ENCODE results near the gene PTPRN2. TPM values are rescaled to one million over a fixed set of nuclear protein-coding genes. Genes with fewer than 3 reads are reported as not detected.

Gene PTPRN2
- total and polyA plus RNA-seq, 7 donors, result 0.47 to 0.82 (median 0.51) TPM

GRCh38 chr7:158190756-158191155 is 396.9 kb downstream of the PTPRN2 start:
- intact Hi-C loops (cut with DNase I), result no loop called here
- Histone ChIP-seq H3K4me3 (no peak overlapping the region), H3K36me3 (ENCODE audit: insufficient read depth in 1 of 2, low read depth in 1 of 2) (no peaks in the 10 kb centered on the region), H3K27ac (no peak overlapping the region), H3K27me3 (ENCODE audit: insufficient read depth in 3 of 3, low read length in 2 of 3) (no peaks in the 10 kb centered on the region), H3K9me3 (peaks cover 11% of the 10 kb centered on the region), H3K4me1 (no peaks in the 10 kb centered on the region)
- DNase-seq (no peak), ATAC-seq (no peak)
- TF ChIP-seq CTCF (IDR thresholded peaks at IDR 0.05), result no peak
- 78 to 83% (median 81%) methylated on average over 11 of the region's 11 CpGs for WGBS, 3 donors

GRCh38 chr7:158188676-158189075 is 398.9 kb downstream of the PTPRN2 start:
- Histone ChIP-seq H3K4me3 (no peak overlapping the region), H3K36me3 (ENCODE audit: insufficient read depth in 1 of 2, low read depth in 1 of 2) (no peaks in the 10 kb centered on the region), H3K27ac (no peak overlapping the region), H3K4me1 (no peaks in the 10 kb centered on the region), H3K27me3 (ENCODE audit: insufficient read depth in 3 of 3, low read length in 2 of 3) (no peaks in the 10 kb centered on the region), H3K9me3 (no peaks in the 10 kb centered on the region)
- ATAC-seq (no peak), DNase-seq (no peak)
- TF ChIP-seq CTCF (IDR thresholded peaks at IDR 0.05), result no peak
- WGBS, 3 donors, result 83 to 93% (median 92%) methylated on average over 15 of the region's 15 CpGs
- intact Hi-C loops (cut with DNase I), result no loop called here

- no peaks in the 10 kb centered on the region for H3K4me1 ChIP-seq
- intact Hi-C loops (cut with DNase I), result no loop called here
- H3K36me3 ChIP-seq (ENCODE audit: insufficient read depth in 1 of 2, low read depth in 1 of 2), result no peaks in the 10 kb centered on the region
- H3K4me3 ChIP-seq, result no peak overlapping the region
- WGBS, 3 donors, result 55 to 77% (median 73%) methylated on average over 7 of the region's 7 CpGs
- H3K9me3 ChIP-seq, result no peaks in the 10 kb centered on the region
- ATAC-seq (no peak), DNase-seq (no peak)
- no peak for TF ChIP-seq CTCF (IDR thresholded peaks at IDR 0.05)
- no peak overlapping the region for H3K27ac ChIP-seq
- no peaks in the 10 kb centered on the region for H3K27me3 ChIP-seq (ENCODE audit: insufficient read depth in 3 of 3, low read length in 2 of 3)
These were observed 400.0 kb downstream of the PTPRN2 start for GRCh38 chr7:158187694-158187994.

- H3K36me3 ChIP-seq (ENCODE audit: insufficient read depth in 1 of 2, low read depth in 1 of 2), result no peaks in the 10 kb centered on the region
- ATAC-seq (no peak), DNase-seq (no peak)
- H3K27me3 ChIP-seq (ENCODE audit: insufficient read depth in 3 of 3, low read length in 2 of 3), result no peaks in the 10 kb centered on the region
- H3K9me3 ChIP-seq, result no peaks in the 10 kb centered on the region
- no peak overlapping the region for H3K27ac ChIP-seq
- whole genome bisulfite sequencing, 3 donors, result 56 to 73% (median 68%) methylated on average over 13 of the region's 13 CpGs
- no peak for TF ChIP-seq CTCF (IDR thresholded peaks at IDR 0.05)
- H3K4me3 ChIP-seq, result no peak overlapping the region
- H3K4me1 ChIP-seq, result no peaks in the 10 kb centered on the region
- intact Hi-C loops (cut with DNase I), result no loop called here
These were observed 400.5 kb downstream of the PTPRN2 start for GRCh38 chr7:158186864-158187693.

GRCh38 chr7:158186406-158186805 is 401.2 kb downstream of the PTPRN2 start:
- ATAC-seq (no peak), DNase-seq (no peak)
- TF ChIP-seq CTCF (IDR thresholded peaks at IDR 0.05), result no peak
- H3K9me3 ChIP-seq, result no peaks in the 10 kb centered on the region
- no peaks in the 10 kb centered on the region for H3K36me3 ChIP-seq (ENCODE audit: insufficient read depth in 1 of 2, low read depth in 1 of 2)
- intact Hi-C loops (cut with DNase I), result no loop called here
- 91 to 95% (median 95%) methylated on average over 12 of the region's 12 CpGs for WGBS, 3 donors
- no peak overlapping the region for H3K4me3 ChIP-seq
- H3K27me3 ChIP-seq (ENCODE audit: insufficient read depth in 3 of 3, low read length in 2 of 3), result no peaks in the 10 kb centered on the region
- H3K27ac ChIP-seq, result no peak overlapping the region
- H3K4me1 ChIP-seq, result no peaks in the 10 kb centered on the region

Data from psoas muscle (tissue), 8 donors.